ENCODE measurements around the gene ZNF681. TPM values are rescaled to one million over a fixed set of nuclear protein-coding genes. Genes with fewer than 3 reads are reported as not detected.

ZNF681 gene
- total and polyA plus RNA-seq, 8 donors = 0.30 to 2.1 (median 1.3) TPM

DNA sequence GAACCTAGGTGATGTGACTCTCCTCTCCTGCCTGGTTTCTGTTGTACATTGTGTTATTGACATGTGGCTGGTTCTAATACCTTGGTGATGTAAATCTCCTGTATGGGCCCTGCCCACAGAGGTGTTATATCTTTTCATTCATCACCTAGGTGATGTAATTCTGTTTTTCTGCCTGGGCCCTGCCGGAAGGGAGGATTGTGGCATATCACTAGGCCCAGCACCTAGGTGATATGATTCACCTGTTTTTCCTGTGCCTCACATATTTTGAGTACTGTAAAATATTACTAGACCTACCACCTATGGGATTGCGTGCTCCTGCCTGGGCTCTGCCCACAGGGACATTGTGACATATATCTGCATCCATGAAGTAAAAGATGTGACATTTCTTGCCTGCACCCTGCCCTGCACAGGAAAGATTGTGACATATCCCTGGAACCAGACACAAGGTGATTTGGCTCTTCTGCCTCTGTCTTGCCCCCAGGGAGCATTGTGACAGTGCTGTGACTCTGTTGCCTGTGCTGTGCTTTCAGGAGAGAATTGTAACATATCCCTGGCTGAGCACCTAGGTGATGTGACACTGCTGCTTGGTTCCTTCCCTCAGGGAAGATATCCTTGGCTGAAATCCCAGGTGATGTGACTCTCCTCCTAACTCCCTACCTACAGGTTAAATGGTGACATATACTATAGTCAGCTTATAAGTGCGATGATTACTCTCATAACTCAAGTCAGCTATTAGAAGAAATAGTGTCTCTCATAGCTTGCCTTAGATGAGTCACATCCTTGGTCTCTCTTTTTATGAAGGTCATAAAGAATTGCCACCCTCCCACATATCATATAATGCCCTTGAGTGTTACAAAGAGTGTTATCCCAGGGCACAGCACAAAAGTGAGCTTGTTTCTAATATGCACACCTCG is 13.3 kb upstream of the ZNF681 start:
- DNase-seq (no peak), ATAC-seq (no peak), FAIRE-seq (no peak)
- H3K27me3 ChIP-seq = no peaks in the 10 kb centered on the region
- H3K27ac ChIP-seq = no peak overlapping the region
- no peak overlapping the region for H3K4me3 ChIP-seq
- H3K36me3 ChIP-seq = peaks cover 0 to 5% (median 0%) of the 10 kb centered on the region in 3 donors
- H3K4me1 ChIP-seq = no peaks in the 10 kb centered on the region
- no peaks in the 10 kb centered on the region for H3K9me3 ChIP-seq
- WGBS, 2 donors = 96 to 99% methylated on average over 4 of the region's 4 CpGs
- intact Hi-C loops (cut with DNase I) = no loop called here
- TF ChIP-seq, protein P1, sequence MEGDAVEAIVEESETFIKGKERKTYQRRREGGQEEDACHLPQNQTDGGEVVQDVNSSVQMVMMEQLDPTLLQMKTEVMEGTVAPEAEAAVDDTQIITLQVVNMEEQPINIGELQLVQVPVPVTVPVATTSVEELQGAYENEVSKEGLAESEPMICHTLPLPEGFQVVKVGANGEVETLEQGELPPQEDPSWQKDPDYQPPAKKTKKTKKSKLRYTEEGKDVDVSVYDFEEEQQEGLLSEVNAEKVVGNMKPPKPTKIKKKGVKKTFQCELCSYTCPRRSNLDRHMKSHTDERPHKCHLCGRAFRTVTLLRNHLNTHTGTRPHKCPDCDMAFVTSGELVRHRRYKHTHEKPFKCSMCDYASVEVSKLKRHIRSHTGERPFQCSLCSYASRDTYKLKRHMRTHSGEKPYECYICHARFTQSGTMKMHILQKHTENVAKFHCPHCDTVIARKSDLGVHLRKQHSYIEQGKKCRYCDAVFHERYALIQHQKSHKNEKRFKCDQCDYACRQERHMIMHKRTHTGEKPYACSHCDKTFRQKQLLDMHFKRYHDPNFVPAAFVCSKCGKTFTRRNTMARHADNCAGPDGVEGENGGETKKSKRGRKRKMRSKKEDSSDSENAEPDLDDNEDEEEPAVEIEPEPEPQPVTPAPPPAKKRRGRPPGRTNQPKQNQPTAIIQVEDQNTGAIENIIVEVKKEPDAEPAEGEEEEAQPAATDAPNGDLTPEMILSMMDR (IDR thresholded peaks at IDR 0.05) = no peak

DNA sequence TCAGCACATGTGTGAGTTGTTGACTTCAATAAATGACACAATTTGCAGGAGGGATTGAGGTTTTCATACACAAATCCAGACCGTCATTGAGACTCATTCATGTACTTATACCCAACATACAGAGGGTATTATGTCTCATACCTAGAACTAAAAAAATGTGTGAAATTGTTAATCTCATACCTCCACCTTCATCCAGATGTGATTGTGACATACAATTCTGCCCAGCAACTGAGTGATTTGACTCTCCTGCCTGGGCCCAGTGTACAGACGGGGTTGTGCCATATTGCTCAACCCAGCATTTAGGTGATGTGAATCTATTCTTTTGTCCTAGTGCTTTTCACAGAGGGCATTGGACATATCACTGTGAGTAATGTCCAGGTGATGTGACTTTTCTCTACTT is 12.6 kb upstream of the ZNF681 start:
- ATAC-seq = no peak

DNA sequence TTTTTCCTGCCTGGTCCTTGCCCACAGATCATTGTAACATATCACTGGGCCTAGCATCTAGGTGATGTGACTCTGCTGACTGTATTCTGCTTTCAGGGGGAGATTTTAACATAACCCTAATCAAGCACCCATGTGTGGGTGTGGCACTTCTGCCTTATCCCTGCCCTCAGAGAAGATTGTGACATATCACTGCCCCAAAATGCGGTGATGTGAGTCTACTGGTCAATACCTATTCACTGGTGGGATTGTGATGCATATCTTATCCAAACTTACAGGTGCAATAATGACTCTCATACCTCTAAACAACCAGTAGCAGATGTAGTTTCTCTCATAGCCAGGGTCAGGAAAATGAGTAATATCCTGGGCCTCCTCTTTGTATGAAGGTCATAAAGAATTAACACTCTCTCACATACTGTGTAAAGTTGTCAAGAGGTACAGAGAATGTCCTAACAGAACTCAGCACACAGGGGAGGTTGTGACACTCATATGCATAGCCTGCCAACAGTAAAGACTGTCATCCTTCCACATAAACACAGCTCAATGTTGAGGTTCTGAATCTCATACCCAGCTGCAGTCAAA is 12.1 kb upstream of the ZNF681 start:
- Histone ChIP-seq H3K4me3 (no peak overlapping the region), H3K27ac (no peak overlapping the region), H3K4me1 (no peaks in the 10 kb centered on the region), H3K36me3 (peaks cover 0 to 1% (median 0%) of the 10 kb centered on the region in 3 donors), H3K9me3 (no peaks in the 10 kb centered on the region), H3K27me3 (no peaks in the 10 kb centered on the region)
- ATAC-seq = no peak
- TF ChIP-seq, protein P1 (IDR thresholded peaks at IDR 0.05) = no peak
- DNase-seq = no peak
- intact Hi-C loops (cut with DNase I) = no loop called here
- WGBS, 2 donors = 41 to 62% methylated on average over 1 of the region's 1 CpG
- FAIRE-seq = no peak

More for the DNA sequence above, 12.6 kb upstream of the ZNF681 start:
- WGBS, 2 donors = 95 to 99% methylated on average over 2 of the region's 2 CpGs
- H3K27ac ChIP-seq = no peak overlapping the region
- H3K4me3 ChIP-seq = no peak overlapping the region
- no peaks in the 10 kb centered on the region for H3K4me1 ChIP-seq
- no peaks in the 10 kb centered on the region for H3K9me3 ChIP-seq
- intact Hi-C loops (cut with DNase I) = no loop called here
- DNase-seq = no peak
- no peak for FAIRE-seq
- peaks cover 0 to 5% (median 0%) of the 10 kb centered on the region in 3 donors for H3K36me3 ChIP-seq
- TF ChIP-seq, protein P1 (IDR thresholded peaks at IDR 0.05) = no peak
- no peaks in the 10 kb centered on the region for H3K27me3 ChIP-seq

DNA sequence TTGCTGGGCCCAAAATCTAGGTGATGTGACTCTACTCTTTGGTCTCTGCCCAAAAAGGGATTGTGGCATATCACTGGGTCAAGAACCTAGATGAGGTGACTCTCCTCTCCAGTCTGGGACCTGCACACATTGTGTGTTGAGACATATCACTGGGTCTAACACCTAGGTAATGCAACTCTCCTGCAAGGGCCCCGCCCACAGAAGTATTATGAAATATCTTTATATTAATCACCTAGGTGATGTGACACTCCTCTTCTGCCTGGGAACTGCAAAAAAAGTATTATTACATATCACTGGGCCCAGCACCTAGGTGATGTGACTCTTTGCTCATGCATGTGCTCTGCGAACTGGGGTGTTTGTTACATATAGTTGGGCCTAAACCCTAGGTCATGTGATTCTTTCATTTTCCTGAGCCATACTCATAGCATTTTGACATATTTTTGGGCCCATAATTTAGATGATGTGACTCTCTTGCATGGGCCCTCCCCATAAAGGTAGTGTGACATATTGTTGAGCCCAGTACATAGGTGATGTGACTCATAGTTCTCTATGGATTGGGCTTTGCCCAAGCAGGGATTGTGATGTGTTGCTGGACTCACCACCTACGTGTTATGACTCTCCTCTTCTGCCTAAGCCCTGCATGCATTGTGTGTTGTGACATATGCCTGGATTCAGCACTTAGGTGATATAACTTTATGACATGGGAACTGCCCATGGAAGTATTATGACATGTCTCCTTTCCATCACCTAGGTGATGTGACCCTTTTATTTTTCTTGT is 11.2 kb upstream of the ZNF681 start:
- FAIRE-seq (no peak), DNase-seq (no peak), ATAC-seq (no peak)
- 95 to 97% methylated on average over 3 of the region's 3 CpGs for WGBS, 2 donors
- intact Hi-C loops (cut with DNase I) = no loop called here
- Histone ChIP-seq H3K27me3 (no peaks in the 10 kb centered on the region), H3K9me3 (no peaks in the 10 kb centered on the region), H3K36me3 (no peaks in the 10 kb centered on the region), H3K27ac (no peak overlapping the region), H3K4me3 (no peak overlapping the region), H3K4me1 (no peaks in the 10 kb centered on the region)
- TF ChIP-seq, protein P1 (IDR thresholded peaks at IDR 0.05) = no peak

All from pancreas (tissue), 10 donors.